H54 (cell line): ENCODE results near the gene LSM12.
A peak's percentile ranks its signal among the peaks of the same experiment; 100 is the strongest.

Experiments used
- DNase-seq: peaks from one replicate; pipeline ENCODE4 v3.0.0; 2011; ENCODE audit warnings: low spot score, mixed read lengths; ENCODE audit not compliant: insufficient read length
- FAIRE-seq: peaks from 3 replicates; lab custom pipeline; 2011; peaks lifted over from hg19 to GRCh38; lab: Jason Lieb, UNC
- POLR2A ChIP-seq: IDR thresholded peaks from 2 replicates; pipeline ENCODE4 v1.6.1; 2011; ENCODE audit warnings: low read depth, mild to moderate bottlenecking, low read length

Gene LSM12

GRCh38 chr17:43994272-43995149 lies 72.0 kb downstream of the LSM12 start:
- TF ChIP-seq POLR2A = no peak
- FAIRE-seq = no peak
- DNase-seq = peak; percentile 82

DNA sequence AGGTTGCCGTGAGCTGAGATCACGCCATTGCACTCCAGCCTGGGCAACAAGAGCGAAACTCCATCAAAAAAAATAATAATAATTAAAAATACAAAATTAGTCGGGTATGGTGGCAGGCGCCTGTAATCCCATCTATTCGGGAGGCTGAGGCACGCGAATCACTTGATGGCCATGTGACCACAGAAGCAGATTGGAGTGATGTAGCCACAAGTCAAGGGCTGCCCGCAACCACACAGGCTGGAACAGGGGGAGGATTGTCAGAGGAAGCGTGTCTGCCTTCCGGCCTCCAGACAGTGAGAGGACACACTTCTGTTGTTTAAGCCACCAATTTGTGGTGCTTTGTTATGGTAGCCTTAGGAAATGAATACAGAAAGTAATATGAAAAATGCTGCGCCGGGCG lies 73.8 kb downstream of the LSM12 start:
- TF ChIP-seq POLR2A = no peak
- DNase-seq (no peak), FAIRE-seq (no peak)

GRCh38 chr17:43988301-43988700 lies 78.2 kb downstream of the LSM12 start:
- FAIRE-seq = no peak
- no peak for TF ChIP-seq POLR2A
- no peak for DNase-seq

DNA sequence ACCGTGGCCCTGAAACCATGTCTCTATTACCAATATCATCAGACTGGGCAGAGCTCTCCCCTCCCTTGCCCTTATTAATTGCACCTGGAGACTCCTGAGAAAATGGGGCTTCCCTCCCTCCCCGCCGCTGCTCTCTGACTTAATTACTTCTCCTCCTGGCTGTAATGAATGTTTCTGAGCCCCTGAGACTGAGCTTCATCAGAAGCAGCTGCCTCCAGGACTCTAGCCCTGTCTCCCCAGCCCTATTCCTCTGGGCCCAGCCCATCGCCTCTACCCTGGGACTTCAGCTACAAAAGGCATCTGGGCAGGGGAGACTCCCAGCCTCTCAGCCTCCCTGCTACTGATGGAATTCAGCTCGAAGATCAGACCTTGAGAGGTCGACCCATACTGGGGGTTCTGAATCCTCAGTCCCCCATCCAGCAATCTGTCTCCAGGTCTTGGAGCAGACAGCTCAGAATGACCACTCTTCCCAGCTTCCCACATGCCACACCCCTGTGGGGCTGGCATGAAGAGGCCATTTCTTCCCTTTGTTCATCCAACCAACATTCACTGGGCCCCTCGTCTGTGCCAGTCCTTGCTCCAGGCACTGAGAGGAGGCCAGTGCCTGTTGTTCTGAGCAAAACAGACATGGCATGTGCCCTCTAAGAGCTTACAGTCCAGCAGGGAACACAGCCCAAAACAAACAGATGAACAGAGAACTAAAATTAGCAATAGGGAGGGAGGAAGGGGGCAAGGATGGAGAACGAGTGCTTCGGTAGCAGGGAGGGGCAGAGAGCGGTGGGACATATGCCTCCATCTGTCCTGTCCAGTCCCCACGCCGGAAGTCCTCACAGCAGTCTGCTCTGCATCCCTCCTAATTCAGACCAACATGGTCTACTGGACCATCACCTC lies 79.1 kb downstream of the LSM12 start:
- FAIRE-seq (no peak), DNase-seq (no peak)
- no peak for TF ChIP-seq POLR2A

- DNase-seq = no peak
- no peak for FAIRE-seq
- no peak for TF ChIP-seq POLR2A
Measured at GRCh38 chr17:43986225-43986981, 80.1 kb downstream of the LSM12 start.

GRCh38 chr17:43984521-43984920 lies 82.0 kb downstream of the LSM12 start:
- FAIRE-seq (no peak), DNase-seq (no peak)
- no peak for TF ChIP-seq POLR2A
